HG03521 (cell line): ENCODE measurements around the gene TTLL4.
"Not testable (repeated sequence)": the region's sequence is repeated elsewhere in the genome, so short reads cannot be mapped to it uniquely, and the experiment has no call there.

Experiments used
- ATAC-seq: cut with Tn5 transposase; IDR thresholded peaks from one replicate; pipeline ENCODE4 v1.9.1; 2021; ENCODE audit warnings: mild to moderate bottlenecking, moderate library complexity; ENCODE audit not compliant: unreplicated experiment

Gene TTLL4

GRCh38 chr2:218710687-218711549 is at the start of gene TTLL4:
Gene TTLL4, plus strand, starts transcription at chr2:218710835. Its CDS starts 26,842 bp downstream, at chr2:218737677.
- ATAC-seq = peak; percentile 94

- ATAC-seq = no peak
Observed at GRCh38 chr2:218662377-218662776, 48.3 kb upstream of the TTLL4 start.

- ATAC-seq = no peak
Observed at GRCh38 chr2:218662827-218663226, 47.8 kb upstream of the TTLL4 start.

GRCh38 chr2:218663901-218664300 is 46.7 kb upstream of the TTLL4 start:
- ATAC-seq = no peak

- no peak for ATAC-seq
Observed at GRCh38 chr2:218664653-218665052, 46.0 kb upstream of the TTLL4 start.

- ATAC-seq = no peak
Observed at GRCh38 chr2:218671097-218671653, 39.5 kb upstream of the TTLL4 start.

- ATAC-seq = peak; percentile 96
Observed at GRCh38 chr2:218671654-218672566, 38.7 kb upstream of the TTLL4 start, which contains the start of the genes RNF25 and STK36. Gene RNF25, minus strand, starts transcription at chr2:218672002. Its CDS starts 32 bp downstream, at chr2:218671970. Gene STK36, plus strand, starts transcription at chr2:218672086. Its CDS starts 744 bp downstream, at chr2:218672830.

GRCh38 chr2:218679119-218679518 is 31.5 kb upstream of the TTLL4 start:
- ATAC-seq = no peak

GRCh38 chr2:218680061-218680460 is 30.6 kb upstream of the TTLL4 start:
- no peak for ATAC-seq

GRCh38 chr2:218687400-218688060 is 23.1 kb upstream of the TTLL4 start:
- not testable (repeated sequence) for ATAC-seq

GRCh38 chr2:218691234-218691633 is 19.4 kb upstream of the TTLL4 start:
- ATAC-seq = no peak

GRCh38 chr2:218694405-218695145 is 16.1 kb upstream of the TTLL4 start:
- no peak for ATAC-seq

- ATAC-seq = no peak
Observed at GRCh38 chr2:218698885-218699284, 11.8 kb upstream of the TTLL4 start.

GRCh38 chr2:218701806-218702205 is 8.8 kb upstream of the TTLL4 start:
- no peak for ATAC-seq

GRCh38 chr2:218703341-218703740 is 7.3 kb upstream of the TTLL4 start:
- ATAC-seq = no peak

- no peak for ATAC-seq
Observed at GRCh38 chr2:218708086-218708485, 2.5 kb upstream of the TTLL4 start.

- no peak for ATAC-seq
Observed at GRCh38 chr2:218709908-218710307, 727 bp upstream of the TTLL4 start.

- no peak for ATAC-seq
Observed at GRCh38 chr2:218710334-218710686, 325 bp upstream of the TTLL4 start.

GRCh38 chr2:218711550-218711929 is 905 bp downstream of the TTLL4 start:
- no peak for ATAC-seq

- no peak for ATAC-seq
Observed at GRCh38 chr2:218713922-218714321, 3.3 kb downstream of the TTLL4 start.
